SK-N-SH treated with all-trans-retinoic acid at 6 μM for 48 hours (cell line): ENCODE results near the gene B4GALT2.

Experiments used
- ARNTL ChIP-seq: fragments of 450-650 bp; formaldehyde crosslinking; IDR thresholded peaks from 2 replicates; pipeline ENCODE4 v1.5.0; 2020; ENCODE audit warnings: low read depth, mild to moderate bottlenecking, moderate library complexity, borderline replicate concordance
- BACH2 ChIP-seq: fragments of 250-450 bp; sonication (Bioruptor Pico); IDR thresholded peaks from 2 replicates; pipeline ENCODE4 v1.9.0; 2021; ENCODE audit warnings: mild to moderate bottlenecking, borderline replicate concordance
- ESRRG ChIP-seq: fragments of 250-450 bp; sonication (Bioruptor Pico); IDR thresholded peaks from 2 replicates; pipeline ENCODE4 v1.6.1; 2021; ENCODE audit warnings: mild to moderate bottlenecking
- GLIS3 ChIP-seq: fragments of 250-450 bp; sonication (Bioruptor Pico); IDR thresholded peaks from 2 replicates; pipeline ENCODE4 v1.5.0; 2020; ENCODE audit warnings: mild to moderate bottlenecking, moderate library complexity
- PATZ1 ChIP-seq: fragments of 250-450 bp; sonication (Bioruptor Pico); IDR thresholded peaks from 2 replicates; pipeline ENCODE4 v1.8.0; 2020; ENCODE audit warnings: mild to moderate bottlenecking, moderate library complexity, borderline replicate concordance
- PPARA ChIP-seq: fragments of 250-450 bp; sonication (Bioruptor Pico); IDR thresholded peaks from 2 replicates; pipeline ENCODE4 v1.5.0; 2020; ENCODE audit warnings: mild to moderate bottlenecking, borderline replicate concordance
- SNAI2 ChIP-seq: fragments of 250-450 bp; sonication (Bioruptor Pico); IDR thresholded peaks from 2 replicates; pipeline ENCODE4 v1.5.0; 2020; ENCODE audit warnings: mild to moderate bottlenecking, moderate library complexity
- TOX ChIP-seq: fragments of 250-450 bp; sonication (Bioruptor Pico); IDR thresholded peaks from 2 replicates; pipeline ENCODE4 v1.8.0; 2021; ENCODE audit warnings: mild to moderate bottlenecking, moderate library complexity, borderline replicate concordance
- TSHZ2 ChIP-seq: fragments of 250-450 bp; sonication (Bioruptor Pico); IDR thresholded peaks from 2 replicates; pipeline ENCODE4 v1.5.0; 2020; ENCODE audit warnings: mild to moderate bottlenecking, moderate library complexity
- ZC3H10 ChIP-seq: fragments of 250-450 bp; sonication (Bioruptor Pico); IDR thresholded peaks from 2 replicates; pipeline ENCODE4 v1.5.1; 2021; ENCODE audit warnings: mild to moderate bottlenecking, moderate library complexity
- ZNF8 ChIP-seq: fragments of 450-650 bp; formaldehyde crosslinking; IDR thresholded peaks from 2 replicates; pipeline ENCODE4 v1.5.0; 2020; ENCODE audit warnings: mild to moderate bottlenecking, moderate library complexity

- TF ChIP-seq ARNTL (CRISPR knock-in tag) (no peak), TOX (CRISPR knock-in tag) (no peak), ESRRG (CRISPR knock-in tag) (no peak), PPARA (CRISPR knock-in tag) (no peak), BACH2 (no peak), GLIS3 (CRISPR knock-in tag) (no peak), SNAI2 (no peak), PATZ1 (CRISPR knock-in tag) (no peak), ZNF8 (CRISPR knock-in tag) (no peak), TSHZ2 (CRISPR knock-in tag) (no peak), ZC3H10 (CRISPR knock-in tag) (no peak)
These were observed 15.1 kb downstream of the B4GALT2 start for GRCh38 chr1:43994071-43994470.
